Fibroblast of upper back skin (primary cell): ENCODE data around the gene BRD3OS.

Experiments
- DNase-seq: peaks from one replicate; pipeline ENCODE4 v3.0.0-alpha.2; 2013

The BRD3OS gene

DNA sequence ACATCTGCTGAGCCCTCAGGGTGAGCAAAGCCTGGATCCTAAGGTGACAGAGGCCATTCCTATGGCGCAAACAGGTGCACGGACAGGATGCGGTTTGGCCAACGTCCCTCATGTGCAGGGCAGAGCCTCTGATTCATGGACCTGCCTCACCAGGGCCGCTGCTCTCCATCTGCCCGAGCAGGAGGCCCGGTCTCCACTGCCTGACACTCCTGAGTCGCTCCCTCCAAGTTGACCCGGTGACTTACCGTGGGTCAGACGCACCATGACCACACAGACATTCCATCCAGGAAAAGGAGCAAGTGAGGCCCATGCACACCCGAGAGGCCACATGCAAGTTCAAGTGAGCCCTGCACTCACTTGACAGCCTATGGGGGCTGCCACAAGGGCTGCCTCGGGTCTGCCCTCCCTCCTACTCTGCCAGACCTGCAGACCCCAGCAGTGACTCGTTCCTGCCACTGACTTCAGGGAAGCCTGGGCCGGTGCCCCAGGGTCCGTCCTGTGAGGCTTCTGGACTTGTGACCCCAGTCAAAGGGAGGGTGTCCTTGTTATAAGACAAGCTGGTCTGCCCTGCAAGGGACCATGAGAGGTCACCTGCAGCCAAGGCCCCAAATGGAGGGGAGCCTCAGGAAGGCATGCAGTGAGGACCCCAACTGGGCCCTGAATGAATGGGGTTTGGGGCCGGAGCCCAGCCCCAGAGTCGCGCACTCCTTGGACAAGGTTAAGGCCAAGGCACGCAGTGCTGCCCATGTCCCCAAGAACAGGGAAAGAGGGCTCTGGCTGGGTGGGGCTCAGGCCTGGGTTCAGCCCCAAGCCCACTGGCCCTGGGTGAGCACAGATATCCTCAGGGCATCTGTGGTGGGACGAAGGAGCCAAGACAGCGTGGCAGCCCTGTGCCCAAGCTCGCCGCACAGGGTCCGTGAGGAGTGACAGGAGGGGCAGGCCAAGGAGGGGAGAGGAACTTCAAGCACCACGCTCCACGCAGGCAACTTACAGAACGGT is 10.1 kb downstream of the BRD3OS start:
- DNase-seq = no peak

DNA sequence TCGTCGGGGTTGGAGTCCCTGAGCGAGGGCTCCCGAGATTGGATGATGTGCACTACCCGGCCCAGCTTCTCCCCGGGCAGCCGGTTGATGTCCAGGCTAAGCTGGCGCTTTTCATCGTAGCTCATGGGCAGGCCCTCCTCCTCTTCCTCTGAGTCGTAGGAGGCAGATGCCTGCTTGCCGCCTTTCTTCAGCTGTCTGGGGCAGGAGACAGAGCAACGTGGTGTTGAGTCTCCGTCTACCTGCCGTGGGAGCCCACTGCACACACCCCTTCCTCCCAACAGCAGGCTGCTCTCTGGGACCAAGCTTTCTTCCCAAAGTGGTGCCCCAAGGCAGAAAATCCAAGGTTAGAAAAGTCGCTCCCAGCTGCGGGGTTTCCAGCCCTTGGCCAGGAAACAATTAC is 10.8 kb downstream of the BRD3OS start:
- DNase-seq = no peak

DNA sequence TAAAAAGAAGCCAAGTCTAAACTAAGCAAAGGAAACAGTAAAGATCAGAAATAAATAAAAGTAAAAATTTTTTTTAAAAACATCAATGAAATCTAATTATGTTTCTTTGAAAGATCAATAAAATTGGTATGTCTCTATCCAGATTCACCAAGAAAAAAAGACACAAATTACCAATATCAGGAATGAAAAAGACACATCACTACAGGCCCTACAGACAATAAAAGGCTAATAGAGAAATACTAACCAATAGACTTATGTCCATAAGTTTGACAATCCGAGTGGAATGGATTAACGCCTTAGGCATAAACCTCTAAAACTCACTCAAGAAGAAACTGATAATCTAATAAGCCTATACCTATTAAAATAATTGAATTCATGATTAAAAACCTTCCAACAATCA is 12.4 kb downstream of the BRD3OS start:
- no peak for DNase-seq

DNA sequence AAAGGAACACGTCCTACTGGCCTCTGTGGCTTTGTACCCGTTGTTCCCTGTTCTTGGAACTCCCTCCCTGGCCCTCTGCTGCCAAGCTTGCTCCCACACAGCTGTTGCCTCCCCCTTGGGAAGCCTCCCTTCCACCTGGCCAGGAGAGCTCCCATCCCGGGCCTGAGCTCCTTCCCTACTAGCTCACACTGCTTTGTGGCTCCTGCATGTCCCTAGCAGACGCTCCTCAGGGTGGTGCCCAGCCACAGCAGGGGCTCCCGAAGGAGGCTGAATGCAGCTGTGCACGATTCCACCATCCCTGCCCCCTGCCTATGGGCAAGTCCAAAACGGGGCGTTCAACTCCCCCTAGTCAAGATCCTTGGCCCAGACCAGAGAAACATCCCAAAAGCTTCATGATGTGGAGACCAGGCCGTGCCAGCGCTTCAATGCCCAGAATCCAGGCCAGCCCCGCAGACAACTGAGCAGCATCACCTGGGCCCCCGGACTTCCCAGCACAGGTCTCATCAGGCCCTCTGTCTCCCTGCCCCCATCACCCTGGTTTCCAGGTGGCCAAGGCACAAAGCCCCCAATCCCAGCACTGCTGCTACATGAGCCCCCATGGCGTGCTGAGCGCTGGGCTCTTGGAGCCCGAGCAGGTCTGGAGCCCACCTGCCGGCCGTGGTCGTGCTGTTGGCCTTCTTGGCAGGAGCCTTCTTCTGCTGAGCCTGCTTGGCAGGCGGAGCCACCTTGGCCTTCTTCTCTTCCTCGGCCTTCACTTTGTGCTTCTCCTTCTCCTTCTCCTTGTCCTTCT is 14.3 kb downstream of the BRD3OS start:
- DNase-seq = no peak

DNA sequence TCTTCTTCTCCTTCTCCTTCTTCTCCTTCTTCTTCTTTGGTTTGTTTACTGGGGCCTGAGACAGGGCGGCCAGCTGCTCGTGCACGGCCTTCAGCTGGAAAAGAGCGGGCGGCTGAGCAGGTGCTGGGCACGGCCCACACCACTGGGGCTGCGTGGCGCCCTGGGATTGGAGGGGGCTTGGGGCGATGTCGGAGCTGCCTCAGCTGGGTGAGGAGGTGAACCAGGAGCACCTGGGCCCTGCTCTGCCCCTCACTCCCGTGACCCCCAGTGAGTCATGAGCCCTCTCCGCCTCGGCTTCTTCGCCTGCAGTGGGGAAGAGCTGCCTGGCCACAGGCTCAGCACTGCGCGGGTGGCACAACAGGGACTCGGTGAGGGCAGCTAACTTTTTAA is 14.9 kb downstream of the BRD3OS start:
- no peak for DNase-seq

DNA sequence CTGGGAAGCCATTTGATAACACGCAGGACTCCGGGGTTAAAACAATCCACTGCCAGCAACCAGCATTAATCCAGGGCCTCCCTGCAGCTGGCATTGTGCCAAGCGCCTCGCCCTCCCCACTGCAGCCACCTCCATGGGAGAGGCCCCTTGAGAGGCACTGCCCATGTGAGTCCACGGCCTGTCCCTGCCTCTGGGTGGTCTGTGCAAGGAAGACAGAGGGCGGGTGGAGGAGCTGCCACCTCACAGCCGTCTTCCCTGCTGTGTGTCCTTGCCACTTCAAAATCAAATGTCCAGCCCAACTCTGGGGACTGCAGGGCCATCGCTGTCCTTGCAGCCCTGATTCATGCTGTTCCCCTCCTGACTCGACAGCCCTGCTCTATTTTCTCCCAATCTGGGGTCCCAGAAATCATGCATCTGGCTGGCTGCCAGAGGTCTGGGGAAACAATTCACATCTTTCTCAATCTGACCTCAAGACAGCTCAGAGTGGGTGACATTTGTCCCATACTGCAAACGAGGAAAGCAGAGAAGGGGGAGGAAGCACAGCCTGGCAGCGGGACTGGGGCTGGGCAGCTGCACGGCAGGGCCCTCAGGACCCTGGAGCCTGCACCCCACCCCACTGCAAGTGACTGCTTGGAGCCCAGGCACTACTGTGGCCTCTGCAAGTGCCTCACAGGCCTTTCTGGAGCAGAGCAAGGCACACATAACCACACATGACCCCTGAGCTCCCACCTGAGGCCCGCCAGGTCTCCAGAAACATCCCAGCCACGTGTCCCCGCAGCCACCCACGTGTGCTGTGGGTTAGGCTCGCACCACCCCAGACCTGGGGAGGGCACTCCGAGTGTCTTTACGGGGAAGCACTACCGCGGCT is 15.7 kb downstream of the BRD3OS start:
- DNase-seq = no peak

DNA sequence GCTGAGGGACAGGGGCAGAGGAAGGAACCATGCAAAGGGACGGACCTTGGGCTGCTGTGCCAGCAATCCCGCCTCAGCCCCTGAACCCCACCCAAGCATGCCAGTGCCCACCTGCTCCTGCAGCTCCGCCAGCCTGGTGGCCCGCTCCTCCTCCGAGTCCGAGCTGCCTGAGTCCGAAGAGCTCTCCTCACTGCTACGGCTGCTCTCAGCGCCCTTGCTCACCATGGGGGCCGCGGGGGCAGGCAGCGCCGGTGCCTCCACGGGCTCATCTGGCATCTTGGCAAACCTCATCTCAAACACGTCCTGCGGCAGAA is 16.3 kb downstream of the BRD3OS start:
- DNase-seq = no peak

DNA sequence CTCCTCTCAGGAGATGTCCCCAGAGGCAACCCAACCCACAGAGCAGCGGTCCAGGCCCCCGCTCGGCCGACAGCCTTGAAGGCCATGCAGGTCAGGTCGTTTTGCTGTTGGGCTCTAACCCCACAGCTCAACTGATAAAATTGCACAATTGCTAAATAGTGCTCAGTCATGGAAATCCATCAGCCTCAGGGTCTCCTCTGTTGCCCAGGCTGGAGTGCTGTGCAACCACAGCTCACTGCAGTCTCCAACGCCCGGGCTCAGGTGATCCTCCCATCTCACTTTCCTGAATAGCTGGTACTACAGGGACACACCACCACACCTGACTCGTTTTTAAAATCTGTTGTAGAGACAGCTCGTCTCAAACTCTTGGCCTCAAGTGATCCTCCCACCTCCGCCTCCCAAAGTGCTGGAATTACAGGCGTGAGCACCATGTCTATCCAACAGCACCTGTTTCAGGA is 18.3 kb downstream of the BRD3OS start:
- DNase-seq = no peak

DNA sequence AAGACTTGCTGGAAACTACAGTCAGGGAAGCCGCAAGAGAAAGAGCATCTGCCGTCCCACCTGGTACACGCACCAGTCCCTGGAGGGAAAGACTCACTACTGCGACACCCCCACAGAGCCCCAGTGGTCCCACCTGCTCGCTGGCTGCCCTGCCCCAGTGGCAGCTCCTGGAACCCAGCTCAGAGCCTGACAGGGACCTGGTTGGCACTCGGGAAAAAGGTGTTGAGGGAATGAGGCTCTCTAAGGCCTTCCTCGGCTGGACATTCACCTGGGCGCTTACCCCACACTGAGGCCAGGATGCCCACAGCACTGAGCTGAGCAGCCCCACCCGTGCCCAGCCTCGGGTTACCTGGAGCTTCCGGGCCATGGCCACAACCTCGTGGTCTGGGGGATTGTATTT is 19.7 kb downstream of the BRD3OS start:
- DNase-seq = no peak

DNA sequence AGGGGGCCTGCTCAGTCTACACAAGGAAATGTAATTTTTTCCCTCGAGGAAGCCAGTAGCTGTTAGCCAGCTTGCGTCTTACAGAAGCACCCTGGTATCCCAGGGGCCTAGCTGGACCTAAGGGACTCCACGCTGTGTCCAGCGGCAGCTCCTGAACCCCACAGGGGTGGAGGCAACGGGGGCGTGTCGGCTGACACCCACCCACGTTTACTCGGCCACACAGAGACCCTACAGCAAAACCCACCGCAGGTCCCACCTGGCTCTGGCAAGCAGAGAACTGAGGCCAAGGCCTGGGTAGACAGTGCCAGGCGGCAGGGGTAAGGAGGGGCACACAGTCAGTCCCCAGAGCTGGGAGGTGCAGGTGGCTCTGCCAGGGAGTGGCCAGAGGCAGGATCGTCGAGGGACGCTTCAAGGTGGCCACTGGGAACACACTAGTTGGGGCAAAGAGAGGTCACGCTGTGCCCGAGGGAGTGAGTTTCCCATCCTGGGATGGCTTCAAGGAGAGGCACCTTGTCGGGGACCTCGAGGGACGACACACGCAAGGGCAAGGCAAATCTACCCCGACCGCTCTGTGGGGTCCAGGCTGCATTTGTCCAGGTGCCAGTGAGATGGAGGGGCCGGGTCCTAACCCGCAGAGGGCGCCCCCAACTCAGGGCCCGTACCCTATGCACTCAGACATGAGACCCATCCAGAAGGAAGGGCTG is 20.7 kb downstream of the BRD3OS start:
- DNase-seq = no peak

DNA sequence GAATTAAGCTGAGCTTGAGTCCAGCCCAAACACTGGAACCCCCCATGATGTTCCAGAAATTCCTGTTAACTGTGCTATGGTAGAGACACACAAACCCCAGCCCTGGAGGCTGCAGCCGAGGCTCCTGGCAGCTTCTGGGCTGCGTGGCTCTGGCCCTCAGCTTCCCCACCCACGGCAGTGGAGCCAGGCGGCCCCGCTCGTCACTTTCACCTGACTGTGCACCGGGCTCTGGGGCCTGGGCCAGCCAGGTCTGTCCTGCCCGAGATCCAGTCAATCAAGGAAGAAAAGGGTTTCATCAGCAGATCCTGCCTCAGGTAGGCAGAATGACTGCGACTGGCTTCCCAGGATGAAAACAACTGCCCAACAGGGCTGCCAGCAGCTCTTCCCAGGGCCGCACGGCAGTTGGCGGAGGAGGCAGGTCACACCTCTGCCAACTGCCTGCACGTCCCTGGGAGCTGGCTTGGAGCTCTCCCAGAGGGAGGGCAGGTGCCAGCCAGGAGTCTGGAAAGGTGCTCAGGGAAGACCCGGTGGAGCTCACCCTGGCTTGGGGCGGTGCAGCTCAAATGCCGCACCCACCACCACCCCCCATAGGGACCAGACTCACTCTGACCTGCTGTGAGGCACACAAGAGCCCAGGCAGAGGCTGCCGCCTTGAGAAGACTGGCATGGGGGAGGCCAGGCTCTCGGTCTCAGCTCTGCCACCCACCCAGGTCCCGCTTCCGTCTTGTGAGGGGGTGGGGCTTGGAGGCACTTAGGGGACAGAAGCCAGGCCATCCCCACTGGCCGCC is 21.8 kb downstream of the BRD3OS start:
- no peak for DNase-seq

DNA sequence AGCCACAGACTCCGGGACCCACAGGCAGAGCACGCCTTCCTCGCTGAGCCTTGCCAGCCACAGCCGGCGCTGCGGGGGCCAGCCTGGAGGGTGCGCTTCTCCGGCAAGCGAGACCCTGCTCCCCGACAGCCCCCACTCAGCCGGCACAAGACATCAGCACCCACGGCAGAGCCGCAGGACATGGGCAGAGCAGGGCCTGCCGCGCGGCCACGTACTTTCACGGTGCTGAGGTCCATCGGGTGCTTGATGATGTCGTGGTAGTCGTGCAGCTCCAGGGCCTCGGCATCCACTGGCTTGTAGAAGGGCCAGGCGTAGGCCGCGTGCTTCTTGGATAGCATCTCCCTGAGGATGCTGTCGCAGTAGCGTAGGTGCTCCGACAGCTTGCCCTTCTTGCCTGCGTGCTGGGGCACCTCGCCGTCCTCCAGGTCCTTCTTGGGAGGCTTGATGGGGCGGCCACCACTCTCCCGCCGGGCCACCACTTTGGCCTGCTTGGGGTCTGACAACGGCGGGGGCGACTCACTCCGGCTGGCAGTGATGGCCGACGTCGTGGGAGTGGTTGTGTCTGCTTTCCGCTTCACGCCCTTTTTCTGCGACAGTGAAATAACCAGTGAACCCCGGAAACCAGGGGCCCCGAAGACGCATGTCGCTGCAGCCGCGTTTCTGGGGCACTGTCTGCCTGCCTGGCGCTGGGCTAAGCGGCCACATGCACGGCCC is 22.7 kb downstream of the BRD3OS start:
- no peak for DNase-seq

DNA sequence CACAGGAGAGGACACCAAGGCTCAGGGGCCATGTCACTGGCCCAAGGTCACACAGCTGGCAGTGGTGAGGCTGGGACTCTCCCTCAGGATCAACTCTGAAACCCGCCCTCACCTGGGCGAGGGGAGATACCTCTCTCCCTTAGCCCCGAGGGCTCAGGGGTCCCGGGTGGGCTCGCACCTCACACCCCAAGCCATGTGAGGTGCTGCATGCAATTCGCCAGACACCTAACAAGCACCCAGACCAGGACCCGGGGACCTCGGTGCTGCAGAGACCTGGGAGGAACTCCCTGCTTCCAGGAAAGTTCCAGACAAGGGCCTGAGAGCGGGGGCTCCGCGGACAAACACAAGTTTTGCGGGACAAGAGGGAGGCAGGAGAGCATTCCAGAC is 23.3 kb downstream of the BRD3OS start:
- no peak for DNase-seq

DNA sequence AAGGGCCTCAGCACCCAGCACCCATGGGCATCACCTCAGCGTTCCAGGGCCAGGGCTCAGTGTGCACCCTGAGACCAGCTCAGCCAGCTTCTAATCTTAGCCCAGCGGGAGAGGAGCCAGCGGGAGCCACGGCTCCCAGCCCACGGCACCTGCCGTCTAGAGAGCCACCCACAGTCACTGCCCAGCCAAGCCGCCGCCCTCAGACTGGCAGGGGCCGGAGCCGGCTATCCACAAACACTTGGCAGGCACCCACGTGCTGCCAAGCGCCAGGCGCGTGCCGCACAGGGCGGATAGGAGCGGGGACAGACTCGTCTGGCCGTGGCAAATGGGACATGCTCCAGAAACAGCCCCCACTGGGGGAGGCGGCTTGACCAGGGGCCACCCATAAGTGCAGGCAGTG is 24.0 kb downstream of the BRD3OS start:
- DNase-seq = no peak

DNA sequence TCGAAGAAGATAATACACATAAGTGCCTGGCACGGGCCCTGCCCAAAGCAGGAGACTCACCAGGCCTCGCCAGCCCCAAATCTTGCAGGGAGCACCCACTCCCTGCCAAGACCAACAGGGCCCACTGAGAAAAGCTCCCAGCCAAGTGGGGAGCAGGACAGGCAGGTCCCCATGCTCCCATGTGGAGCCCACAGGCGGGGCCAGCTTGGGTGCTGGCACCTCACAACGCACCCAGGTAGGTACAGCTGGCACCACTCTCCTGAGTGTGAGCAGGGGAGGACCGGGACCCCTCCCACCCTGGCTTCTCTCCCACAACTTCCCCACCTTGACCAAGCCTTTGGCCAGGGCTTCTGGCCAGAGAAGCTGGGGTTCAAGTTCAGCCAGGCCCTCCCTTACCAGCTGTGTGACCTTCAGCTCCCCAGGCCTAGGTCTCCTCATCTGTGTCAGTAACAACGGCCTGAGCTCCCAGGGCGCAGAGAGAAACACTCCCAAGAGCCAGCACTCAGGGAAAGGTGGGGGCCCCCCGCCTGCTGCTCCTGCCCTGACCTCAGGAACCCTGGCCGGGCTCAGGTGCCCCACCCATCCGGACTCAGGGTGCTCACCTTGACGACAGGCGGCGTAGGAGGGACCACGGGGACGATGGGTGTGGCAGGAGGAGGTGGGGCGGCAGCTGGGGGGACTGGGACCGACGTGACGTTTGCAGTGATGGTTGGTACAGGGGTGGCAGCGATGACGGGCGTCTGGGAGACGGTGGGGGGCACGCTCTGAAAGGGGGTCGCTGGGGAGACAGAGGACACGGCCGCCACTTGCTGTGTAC is 24.7 kb downstream of the BRD3OS start:
- DNase-seq = no peak

DNA sequence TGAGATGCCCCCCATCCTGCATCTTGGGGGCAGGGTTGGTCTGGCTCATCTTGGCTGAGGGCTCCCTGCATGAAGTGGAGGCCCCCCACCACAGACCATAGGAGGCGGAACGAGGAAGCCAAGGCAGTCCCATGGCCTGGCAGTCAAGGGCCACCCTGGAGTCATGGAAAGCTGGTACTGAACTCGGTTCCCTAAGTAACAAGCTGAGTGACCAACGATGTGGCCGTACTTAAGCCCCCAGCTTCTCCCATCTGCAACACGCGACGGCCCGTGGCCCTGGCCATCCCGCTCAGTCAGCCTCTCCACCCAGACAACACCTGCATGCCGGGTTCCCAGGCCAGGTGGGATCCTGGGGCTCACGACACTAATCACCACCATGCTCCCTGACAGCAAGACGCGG is 25.4 kb downstream of the BRD3OS start:
- DNase-seq = no peak

DNA sequence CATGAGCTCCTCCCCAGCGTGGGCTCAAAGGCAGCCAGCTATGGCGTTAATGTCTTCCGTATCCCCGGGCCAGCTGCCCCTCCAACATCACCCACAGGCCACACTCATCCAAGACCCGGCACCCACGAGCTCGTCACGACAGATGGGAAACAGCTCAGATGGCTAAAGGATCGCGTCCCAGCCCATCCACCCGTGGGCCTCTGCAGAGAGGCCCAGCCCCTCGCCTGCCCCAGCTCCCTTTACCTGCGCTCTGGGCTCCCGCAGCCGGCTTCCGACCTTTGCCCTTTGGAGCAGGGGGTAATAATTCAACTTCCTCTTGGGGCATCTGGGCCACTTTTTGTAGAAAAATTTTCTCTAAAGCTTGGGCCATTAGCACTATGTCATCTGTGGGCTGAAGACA is 26.0 kb downstream of the BRD3OS start:
- no peak for DNase-seq

DNA sequence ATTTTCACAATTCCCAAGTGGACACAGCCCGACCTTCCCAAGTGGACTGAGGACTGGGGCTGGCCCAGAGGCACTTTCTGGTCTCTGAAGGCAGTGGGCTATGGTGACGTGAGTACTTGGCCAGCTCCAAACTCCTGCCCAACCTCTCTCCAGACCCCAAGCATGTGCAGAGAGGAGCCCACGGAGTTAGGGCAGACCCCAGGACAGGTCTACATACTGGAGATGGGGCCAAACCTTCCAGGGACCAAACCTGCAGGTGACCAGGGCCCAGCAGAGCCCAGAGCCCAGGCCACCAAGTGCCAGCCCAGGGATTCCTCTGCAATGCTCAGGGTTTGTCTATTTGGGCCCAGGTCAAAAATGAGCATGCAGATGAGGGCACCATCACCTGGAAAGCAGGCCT is 27.2 kb downstream of the BRD3OS start:
- DNase-seq = no peak

DNA sequence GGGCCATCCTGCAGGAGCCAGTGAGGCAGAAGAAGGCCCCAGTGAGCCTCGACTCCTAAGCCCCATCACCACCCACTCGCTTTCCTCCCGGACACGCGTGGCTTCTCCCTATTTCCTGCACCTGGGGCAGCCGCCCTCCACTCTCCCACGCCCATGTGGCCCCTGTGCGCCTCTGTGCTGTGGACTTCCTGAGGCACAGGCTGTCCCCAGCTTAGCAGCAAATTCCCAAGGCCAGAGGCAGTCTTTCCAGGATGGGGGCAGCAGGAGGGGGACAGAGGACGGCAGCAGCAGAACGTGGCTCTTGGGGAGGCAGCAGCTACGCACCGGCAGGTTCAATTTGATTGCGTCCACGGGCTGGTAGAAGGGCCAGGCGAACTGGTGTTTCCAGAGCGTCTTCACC is 27.7 kb downstream of the BRD3OS start:
- DNase-seq = no peak

DNA sequence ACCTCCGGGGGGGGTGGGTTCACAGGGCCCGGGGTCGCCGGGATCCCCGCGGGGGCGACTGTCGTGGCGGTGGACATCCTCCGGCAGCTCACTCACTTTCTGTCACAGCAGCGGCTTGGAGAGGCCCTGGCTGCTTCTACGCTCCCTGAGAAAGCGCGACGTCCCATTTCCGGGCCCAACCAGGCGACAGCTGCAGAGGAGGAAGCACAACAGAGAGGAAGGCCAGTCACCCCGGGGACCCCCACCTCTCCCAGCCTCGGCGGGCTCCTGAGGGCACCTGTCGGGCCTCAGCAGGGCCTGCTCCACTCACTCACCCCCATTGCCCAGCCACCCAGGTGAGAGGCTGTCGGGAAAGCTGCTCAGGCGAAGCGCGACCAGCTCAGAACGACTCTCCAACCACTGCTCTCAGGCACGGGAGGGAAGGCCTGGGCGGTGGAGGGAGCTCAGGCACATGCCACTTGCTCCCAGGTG is 28.2 kb downstream of the BRD3OS start:
- DNase-seq = no peak
